H1 (cell line): Measurements from ENCODE around the gene GPC6. TPM values are rescaled to one million over a fixed set of nuclear protein-coding genes. Genes with fewer than 3 reads are reported as not detected.

Experiments used
- CTCF ChIA-PET: fragments of 300-600 bp; sonication (Branson Sonifier 250); formaldehyde crosslinking; loops from one replicate; lab custom pipeline; 2021; ENCODE audit not compliant: partially characterized antibody; lab: Charles Lee
- POLR2A ChIA-PET: fragments of 300-600 bp; sonication (Branson Sonifier 250); formaldehyde crosslinking; loops from one replicate; lab custom pipeline; 2021; ENCODE audit warnings: inconsistent platforms; ENCODE audit not compliant: partially characterized antibody; lab: Charles Lee
- DNase-seq, 2 experiments: peaks; one replicate each; pipeline versions ENCODE4 v3.0.0 to v3.0.0-alpha.2; 2010 to 2022; ENCODE audit warnings: low spot score in 2 of 2, low read depth in 1 of 2, mixed read lengths in 1 of 2
- FAIRE-seq: peaks from 2 replicates; lab custom pipeline; 2011; peaks lifted over from hg19 to GRCh38; lab: Jason Lieb, UNC
- H2AFZ ChIP-seq: 2 replicates; pipeline ENCODE4 v1.8.1; 2012; ENCODE audit warnings: low read length, inconsistent platforms
- H2AK5ac ChIP-seq: 2 replicates; pipeline ENCODE4 v1.6.1; 2013; ENCODE audit warnings: low read depth, low read length
- H2BK120ac ChIP-seq: replicated peaks from 2 replicates; pipeline ENCODE3; 2013; ENCODE audit warnings: low read depth, low read length, inconsistent platforms
- H2BK12ac ChIP-seq: 2 replicates; pipeline ENCODE4 v1.6.1; 2013; ENCODE audit warnings: low read depth, low read length
- H2BK15ac ChIP-seq: 2 replicates; pipeline ENCODE4 v1.6.1; 2013; ENCODE audit warnings: low read length
- H2BK20ac ChIP-seq: 2 replicates; pipeline ENCODE4 v1.6.1; 2013; ENCODE audit warnings: low read length
- H2BK5ac ChIP-seq: 2 replicates; pipeline ENCODE4 v1.6.1; 2013; ENCODE audit warnings: low read depth, low read length
- H3K14ac ChIP-seq: 2 replicates; pipeline ENCODE4 v1.6.1; 2013; ENCODE audit warnings: inconsistent platforms; ENCODE audit not compliant: insufficient read length
- H3K18ac ChIP-seq: 2 replicates; pipeline ENCODE4 v1.6.1; 2013; ENCODE audit warnings: low read length; ENCODE audit errors: extremely low read depth
- H3K23ac ChIP-seq: 2 replicates; pipeline ENCODE4 v1.6.1; 2013; ENCODE audit warnings: inconsistent platforms; ENCODE audit not compliant: insufficient read length
- H3K23me2 ChIP-seq: 2 replicates; pipeline ENCODE4 v1.6.1; 2013; ENCODE audit warnings: low read depth, low read length
- H3K27ac ChIP-seq: 2 replicates; pipeline ENCODE4 v1.6.1; 2011; ENCODE audit warnings: low read depth, low read length, inconsistent platforms
- H3K27me3 ChIP-seq, 4 experiments: replicated peaks in 1 of 4; 1 replicate in 1 of 4; 2 replicates in 3 of 4; pipeline versions ENCODE4 v1.6.1 to v1.8.1; 2011 to 2013; ENCODE audit warnings: low read length in 3 of 4, mild to moderate bottlenecking in 3 of 4, inconsistent platforms in 2 of 4, mixed read lengths in 2 of 4, moderate library complexity in 1 of 4; ENCODE audit not compliant: control insufficient read depth in 3 of 4, insufficient read depth in 3 of 4; ENCODE audit errors: extremely low read depth in 1 of 4
- H3K36me3 ChIP-seq, 4 experiments: 2 replicates each; pipeline versions ENCODE4 v1.6.1 to v1.8.1; 2011 to 2013; ENCODE audit warnings: mild to moderate bottlenecking in 4 of 4, low read length in 3 of 4, moderate library complexity in 2 of 4, control low read depth in 1 of 4, inconsistent platforms in 1 of 4; ENCODE audit not compliant: insufficient read depth in 4 of 4, control insufficient read depth in 2 of 4
- H3K4ac ChIP-seq: replicated peaks from 2 replicates; pipeline ENCODE3; 2013; ENCODE audit warnings: low read length, low read depth, mixed read lengths, inconsistent platforms; ENCODE audit not compliant: insufficient read length
- H3K4me1 ChIP-seq, 4 experiments: replicated peaks in 1 of 4; 1 replicate in 1 of 4; 2 replicates in 3 of 4; pipeline versions ENCODE4 v1.6.1 to v1.8.1; 2011 to 2013; ENCODE audit warnings: low read length in 3 of 4, inconsistent platforms in 2 of 4, mixed read lengths in 1 of 4; ENCODE audit not compliant: insufficient read depth in 4 of 4, control insufficient read depth in 3 of 4
- H3K4me2 ChIP-seq, 2 experiments: 2 replicates each; pipeline versions ENCODE4 v1.6.1 to v1.8.1; 2011 to 2013; ENCODE audit warnings: low read depth in 2 of 2, low read length in 2 of 2, control low read depth in 1 of 2, inconsistent platforms in 1 of 2, mild to moderate bottlenecking in 1 of 2; ENCODE audit not compliant: insufficient read depth in 1 of 2
- H3K4me3 ChIP-seq, 4 experiments: fragments of 200-600, 300-600 bp in 1 of 4; sonication (generic), shearing (Covaris generic), sonication (Bioruptor Twin) in 1 of 4; 2 replicates each; pipeline versions ENCODE4 v1.5.1 to v1.8.1; 2011 to 2016; ENCODE audit warnings: low read length in 4 of 4, low read depth in 3 of 4, control low read depth in 2 of 4, inconsistent platforms in 2 of 4, mild to moderate bottlenecking in 2 of 4, mixed read lengths in 1 of 4, moderate library complexity in 1 of 4; ENCODE audit not compliant: insufficient read depth in 2 of 4; ENCODE audit errors: extremely low read depth in 1 of 4
- H3K56ac ChIP-seq: replicated peaks from 2 replicates; pipeline ENCODE3; 2013; ENCODE audit warnings: low read depth, mild to moderate bottlenecking, mixed read lengths, low read length, inconsistent platforms; ENCODE audit not compliant: insufficient read length
- H3K79me1 ChIP-seq: 2 replicates; pipeline ENCODE4 v1.6.1; 2013; ENCODE audit warnings: low read depth, low read length, control low read depth
- H3K79me2 ChIP-seq, 2 experiments: 2 replicates each; pipeline versions ENCODE4 v1.6.1 to v1.8.1; 2012 to 2013; ENCODE audit warnings: low read length in 2 of 2, mild to moderate bottlenecking in 2 of 2, inconsistent platforms in 1 of 2; ENCODE audit not compliant: insufficient read depth in 2 of 2, control insufficient read depth in 1 of 2
- H3K9ac ChIP-seq, 4 experiments: replicated peaks in 1 of 4; 1 replicate in 1 of 4; 2 replicates in 3 of 4; pipeline versions ENCODE4 v1.6.1 to v1.8.1; 2011 to 2013; ENCODE audit warnings: low read depth in 3 of 4, low read length in 3 of 4, control low read depth in 2 of 4, mild to moderate bottlenecking in 2 of 4, moderate library complexity in 2 of 4, inconsistent platforms in 1 of 4; ENCODE audit errors: extremely low read depth in 1 of 4
- H3K9me3 ChIP-seq, 2 experiments: 2 replicates each; pipeline versions ENCODE4 v1.6.1 to v1.8.1; 2012 to 2013; ENCODE audit warnings: mild to moderate bottlenecking in 2 of 2, moderate library complexity in 2 of 2, control low read depth in 1 of 2, inconsistent platforms in 1 of 2, low read depth in 1 of 2, low read length in 1 of 2, mixed read lengths in 1 of 2; ENCODE audit not compliant: insufficient read depth in 2 of 2
- H4K20me1 ChIP-seq, 2 experiments: replicated peaks in 1 of 2; 2 replicates each; pipeline versions ENCODE3 to v1.8.1; 2011 to 2013; ENCODE audit warnings: inconsistent platforms in 2 of 2, low read length in 2 of 2, mild to moderate bottlenecking in 1 of 2; ENCODE audit not compliant: insufficient read depth in 2 of 2, control insufficient read depth in 1 of 2
- H4K5ac ChIP-seq: 2 replicates; pipeline ENCODE4 v1.6.1; 2013; ENCODE audit warnings: low read length, low read depth, mixed read lengths, inconsistent platforms; ENCODE audit not compliant: insufficient read length
- H4K8ac ChIP-seq: 2 replicates; pipeline ENCODE4 v1.8.0; 2013; ENCODE audit warnings: mild to moderate bottlenecking, moderate library complexity, low read length, inconsistent platforms; ENCODE audit not compliant: insufficient read depth; ENCODE audit errors: extremely low read depth
- H4K91ac ChIP-seq: replicated peaks from 2 replicates; pipeline ENCODE3; 2013; ENCODE audit warnings: low read length, mixed read lengths, inconsistent platforms; ENCODE audit not compliant: insufficient read length
- CBX5 ChIP-seq: fragments of 300-800, 300-1000 bp; sonication (generic); IDR thresholded peaks from 2 replicates; pipeline ENCODE4 v1.7.1; 2016; ENCODE audit warnings: antibody characterized with exemption, low read length, low read depth
- CHD1 ChIP-seq: IDR thresholded peaks from 2 replicates; pipeline ENCODE4 v1.6.1; 2012; ENCODE audit warnings: low read depth, low read length, improper control_type of control experiment
- EGR1 ChIP-seq: IDR thresholded peaks from 2 replicates; pipeline ENCODE4 v1.6.1; 2011; ENCODE audit warnings: low read depth, low read length, borderline replicate concordance
- EP300 ChIP-seq, 2 experiments: IDR thresholded peaks; 1 replicate in 1 of 2; 2 replicates in 1 of 2; pipeline ENCODE4 v1.6.1; 2011 to 2012; ENCODE audit warnings: low read depth in 2 of 2, low read length in 2 of 2, mild to moderate bottlenecking in 2 of 2, borderline replicate concordance in 1 of 2, inconsistent platforms in 1 of 2, moderate library complexity in 1 of 2
- HDAC6 ChIP-seq: IDR thresholded peaks from one replicate; pipeline ENCODE4 v1.7.1; 2012; ENCODE audit warnings: low read depth, mild to moderate bottlenecking, inconsistent platforms, low read length, moderate library complexity
- MAFK ChIP-seq: IDR thresholded peaks from 2 replicates; pipeline ENCODE4 v1.6.1; 2012; ENCODE audit warnings: low read depth, mild to moderate bottlenecking, improper control_type of control experiment, low read length
- RBBP5 ChIP-seq: IDR thresholded peaks from 2 replicates; pipeline ENCODE4 v1.7.1; 2012; ENCODE audit warnings: low read depth, mild to moderate bottlenecking, inconsistent platforms, low read length, moderate library complexity, borderline replicate concordance
- RFX5 ChIP-seq: IDR thresholded peaks from 2 replicates; pipeline ENCODE4 v1.6.1; 2011; ENCODE audit warnings: low read depth, low read length, improper control_type of control experiment, borderline replicate concordance
- SIN3A ChIP-seq, 2 experiments: IDR thresholded peaks in 1 of 2; conservative IDR thresholded peaks in 1 of 2; 2 replicates each; pipeline ENCODE4 v1.6.1; 2011 to 2012; ENCODE audit warnings: low read length in 2 of 2, improper control_type of control experiment in 1 of 2, low read depth in 1 of 2, mild to moderate bottlenecking in 1 of 2
- SRF ChIP-seq: IDR thresholded peaks from 2 replicates; pipeline ENCODE4 v1.6.1; 2011; ENCODE audit warnings: mild to moderate bottlenecking, low read depth, low read length, moderate library complexity
- WGBS, 2 experiments: shearing (Covaris generic) in 1 of 2; methylation state at CpG; one replicate each; pipeline versions ENCODE4 v1.1.6 to v1.1.7; 2013 to 2015; ENCODE audit warnings: low lambda C conversion rate in 2 of 2, mixed read lengths in 2 of 2, inconsistent platforms in 1 of 2, low coverage in 1 of 2, missing lambda C conversion rate in 1 of 2; ENCODE audit not compliant: insufficient replicate concordance in 2 of 2, insufficient coverage in 1 of 2, insufficient read length in 1 of 2; ENCODE audit errors: extremely low coverage in 1 of 2, missing lambda C conversion rate in 1 of 2; 5-methylcytosine and 5-hydroxymethylcytosine counted together
- polyA plus RNA-seq, 7 experiments: library from polyadenylated mRNA; depleted of rRNA in 3 of 7; stranded (reverse) in 5 of 7; unstranded in 2 of 7; fragments of >200 nt in 5 of 7; fragments of 200-250 nt in 2 of 7; gene quantifications; 1 replicate in 5 of 7; 2 replicates in 1 of 7; 4 replicates in 1 of 7; pipeline versions ENCODE4 v1.2.1 to v1.2.3, GENCODE V29; 2011 to 2013; ENCODE audit warnings: missing spikeins in 2 of 7, mixed read lengths in 2 of 7
- total RNA-seq: library from RNA; stranded (reverse); fragmentation: NEBNext Ultra II Directional; extraction: Animal tissue kit (Norgen Biotek cat#: 25700); gene quantifications from 2 replicates; pipeline ENCODE4 v1.2.1, GENCODE V29; 2021
- TF ChIP-seq, protein P1 (sequence below): IDR thresholded peaks from 2 replicates; pipeline ENCODE4 v1.6.1; 2012; ENCODE audit warnings: inconsistent platforms
- TF ChIP-seq, protein P2 (sequence below): IDR thresholded peaks from 2 replicates; pipeline ENCODE4 v1.6.1; 2011; ENCODE audit warnings: low read depth, mild to moderate bottlenecking, low read length; ENCODE audit not compliant: insufficient read depth

GPC6 gene
- total and polyA plus RNA-seq, 2 of the 8 experiments (the other 6 are each of a cell fraction or from before 2014, with no cell fraction given), result 5.4 to 12.0 TPM

DNA sequence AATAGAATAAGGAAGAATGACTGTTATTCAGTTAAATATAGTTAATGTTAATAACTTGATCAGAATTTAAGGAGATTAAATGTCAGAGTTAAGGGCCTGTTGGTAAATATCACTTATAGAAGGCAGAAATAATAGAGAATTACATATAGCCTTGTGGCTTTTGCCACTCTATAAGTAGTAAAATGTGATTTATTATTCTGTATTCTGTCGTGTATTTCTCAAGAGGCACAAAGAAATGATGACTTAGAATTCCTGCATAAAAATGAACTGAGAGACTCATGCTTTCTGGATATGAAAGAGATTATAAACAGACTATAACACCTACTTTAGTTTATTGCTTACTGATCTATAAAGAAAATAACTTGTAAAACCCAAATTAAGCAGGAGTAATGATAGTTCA, 40.1 kb downstream of the GPC6 start:
- H3K4me3 ChIP-seq, result no peak overlapping the region
- H3K27me3 ChIP-seq, result no peaks in the 10 kb centered on the region
- no peak overlapping the region for H2AFZ ChIP-seq
- no peak overlapping the region for H4K8ac ChIP-seq
- 0 out of 4 replicates have a peak, but pooled peaks cover 0 to 4% of the 10 kb centered on the region in 2 experiments for H3K79me2 ChIP-seq
- no peak overlapping the region for H3K4ac ChIP-seq
- H2AK5ac ChIP-seq, result no peak overlapping the region
- no peak overlapping the region for H3K9ac ChIP-seq
- peaks cover 0 to 7% (median 5%) of the 10 kb centered on the region in 4 experiments; a peak in 2 of 7 replicates for H3K4me1 ChIP-seq
- no peak overlapping the region for H2BK15ac ChIP-seq
- DNase-seq (no peak), FAIRE-seq (no peak)
- no peak overlapping the region for H3K27ac ChIP-seq
- CTCF ChIA-PET, result interaction anchor here (2.6 kb wide), 1 partner anchor 9 kb away, joined by 7 read pairs; no protein-coding TSS in a partner anchor
- POLR2A ChIA-PET, result no interaction called here
- H2BK12ac ChIP-seq, result no peak overlapping the region
- H3K79me1 ChIP-seq, result no peaks in the 10 kb centered on the region
- H2BK120ac ChIP-seq, result no peak overlapping the region
- no peaks in the 10 kb centered on the region for H3K9me3 ChIP-seq
- H4K20me1 ChIP-seq, result no peaks in the 10 kb centered on the region
- H3K4me2 ChIP-seq, result no peak overlapping the region
- H2BK20ac ChIP-seq, result no peak overlapping the region
- no peaks in the 10 kb centered on the region for H3K36me3 ChIP-seq
- no peak overlapping the region for H3K56ac ChIP-seq
- H3K23ac ChIP-seq, result no peak overlapping the region
- no peaks in the 10 kb centered on the region; the same call in 1 of the 2 replicates for H3K23me2 ChIP-seq
- 97% methylated on average over 1 of the region's 1 CpG; no CpG with 5 or more reads in 1 of the 2 experiments for WGBS, 2 experiments
- H2BK5ac ChIP-seq, result no peak overlapping the region
- no peak overlapping the region for H4K5ac ChIP-seq
- no peak overlapping the region for H3K18ac ChIP-seq
- no peak overlapping the region for H4K91ac ChIP-seq
- no peak overlapping the region for H3K14ac ChIP-seq
- TF ChIP-seq, protein P1, sequence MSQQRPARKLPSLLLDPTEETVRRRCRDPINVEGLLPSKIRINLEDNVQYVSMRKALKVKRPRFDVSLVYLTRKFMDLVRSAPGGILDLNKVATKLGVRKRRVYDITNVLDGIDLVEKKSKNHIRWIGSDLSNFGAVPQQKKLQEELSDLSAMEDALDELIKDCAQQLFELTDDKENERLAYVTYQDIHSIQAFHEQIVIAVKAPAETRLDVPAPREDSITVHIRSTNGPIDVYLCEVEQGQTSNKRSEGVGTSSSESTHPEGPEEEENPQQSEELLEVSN, result no peak
- TF ChIP-seq SRF (no peak), RFX5 (no peak), SIN3A (conservative IDR thresholded peaks at IDR 0.05 in 1 of 2, IDR thresholded peaks at IDR 0.05 in 1 of 2; ENCODE audit: low read depth in 1 of 2, low read length in 2 of 2) (no peak), RBBP5 (no peak), HDAC6 (no peak), CBX5 (no peak), MAFK (no peak), CHD1 (no peak), EGR1 (no peak), EP300 (IDR thresholded peaks at IDR 0.05; ENCODE audit: borderline replicate concordance in 1 of 2, low read depth in 2 of 2, low read length in 2 of 2) (no peak)
- TF ChIP-seq, protein P2, sequence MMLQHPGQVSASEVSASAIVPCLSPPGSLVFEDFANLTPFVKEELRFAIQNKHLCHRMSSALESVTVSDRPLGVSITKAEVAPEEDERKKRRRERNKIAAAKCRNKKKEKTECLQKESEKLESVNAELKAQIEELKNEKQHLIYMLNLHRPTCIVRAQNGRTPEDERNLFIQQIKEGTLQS, result no peak
